Caco-2 (cell line): Measurements from ENCODE around the gene TERB1. TPM values are rescaled to one million over a fixed set of nuclear protein-coding genes. Genes with fewer than 3 reads are reported as not detected.

ENCODE experiments used
- BruUV-seq: library from RNA; stranded (reverse); fragments of 400-500 nt; replicated peaks from 2 replicates; lab custom pipeline; 2021; lab: Mats Ljungman, UMichigan
- CTCF ChIA-PET: fragments of 300-600 bp; sonication (Branson Sonifier 250); formaldehyde crosslinking; loops from one replicate; lab custom pipeline; 2022; ENCODE audit warnings: antibody characterized with exemption; lab: Charles Lee
- POLR2A ChIA-PET: fragments of 300-600 bp; sonication (Branson Sonifier 250); formaldehyde crosslinking; loops from one replicate; lab custom pipeline; 2022; ENCODE audit warnings: antibody characterized with exemption; lab: Charles Lee
- DNase-seq, 2 experiments: peaks; one replicate each; pipeline versions ENCODE4 v3.0.0 to v3.0.0-alpha.2; 2020 to 2022
- H3K27me3 ChIP-seq: replicated peaks from 2 replicates; pipeline ENCODE4 v1.6.0; 2011; ENCODE audit warnings: low read length; ENCODE audit not compliant: control insufficient read depth, insufficient read depth
- H3K36me3 ChIP-seq: 2 replicates; pipeline ENCODE4 v1.5.1; 2011; ENCODE audit warnings: low read length; ENCODE audit not compliant: control insufficient read depth, insufficient read depth
- H3K4me1 ChIP-seq: fragments of 250-450 bp; sonication (Bioruptor Pico); 2 replicates; pipeline ENCODE4 v1.5.1; 2020; ENCODE audit warnings: mild to moderate bottlenecking
- H3K4me3 ChIP-seq: 2 replicates; pipeline ENCODE4 v1.5.1; 2011; ENCODE audit warnings: low read depth, mild to moderate bottlenecking, control low read depth, low read length
- H3K9me3 ChIP-seq: fragments of 250-450 bp; sonication (Bioruptor Pico); 2 replicates; pipeline ENCODE4 v1.5.1; 2020; ENCODE audit warnings: mild to moderate bottlenecking, moderate library complexity
- H3K27ac Mint-ChIP-seq: one replicate; pipeline ENCODE4 v1.8.0; 2022; ENCODE audit warnings: mixed read lengths; ENCODE audit not compliant: unreplicated experiment
- H3K27me3 Mint-ChIP-seq: one replicate; pipeline ENCODE4 v1.8.0; 2022; ENCODE audit warnings: mixed read lengths; ENCODE audit not compliant: insufficient read depth, unreplicated experiment
- H3K36me3 Mint-ChIP-seq: one replicate; pipeline ENCODE4 v1.8.0; 2022; ENCODE audit warnings: mild to moderate bottlenecking, mixed read lengths; ENCODE audit not compliant: insufficient read depth, unreplicated experiment
- H3K4me1 Mint-ChIP-seq: one replicate; pipeline ENCODE4 v1.8.0; 2022; ENCODE audit warnings: low read depth, mixed read lengths; ENCODE audit not compliant: unreplicated experiment
- H3K4me3 Mint-ChIP-seq: one replicate; pipeline ENCODE4 v1.8.0; 2022; ENCODE audit warnings: mild to moderate bottlenecking, moderate library complexity, mixed read lengths; ENCODE audit not compliant: unreplicated experiment
- H3K9me3 Mint-ChIP-seq: one replicate; pipeline ENCODE4 v1.8.0; 2022; ENCODE audit warnings: mixed read lengths; ENCODE audit not compliant: unreplicated experiment
- intact Hi-C: fragments of 100-400 bp; cut with micrococcal nuclease; formaldehyde crosslinking; loops from one replicate; pipeline ENCODE4 v1.10.0; 2022; ENCODE audit not compliant: unreplicated experiment
- total RNA-seq: library from RNA; stranded (reverse); gene quantifications from 2 replicates; pipeline ENCODE4 v1.2.3, GENCODE V29; 2022
- TF ChIP-seq, protein P1 (sequence below), 2 experiments: fragments of 200-600 bp in 1 of 2; IDR thresholded peaks; 1 replicate in 1 of 2; 2 replicates in 1 of 2; pipeline versions ENCODE4 v1.5.1 to v1.8.0; 2011 to 2022; ENCODE audit warnings: antibody characterized with exemption in 1 of 2, control low read depth in 1 of 2, inconsistent platforms in 1 of 2, low read depth in 1 of 2, low read length in 1 of 2, mild to moderate bottlenecking in 1 of 2, moderate library complexity in 1 of 2; ENCODE audit not compliant: insufficient read depth in 1 of 2, severe bottlenecking in 1 of 2, unreplicated experiment in 1 of 2

The TERB1 gene
- total RNA-seq, 1 experiment from 2014 or later: not detected

DNA sequence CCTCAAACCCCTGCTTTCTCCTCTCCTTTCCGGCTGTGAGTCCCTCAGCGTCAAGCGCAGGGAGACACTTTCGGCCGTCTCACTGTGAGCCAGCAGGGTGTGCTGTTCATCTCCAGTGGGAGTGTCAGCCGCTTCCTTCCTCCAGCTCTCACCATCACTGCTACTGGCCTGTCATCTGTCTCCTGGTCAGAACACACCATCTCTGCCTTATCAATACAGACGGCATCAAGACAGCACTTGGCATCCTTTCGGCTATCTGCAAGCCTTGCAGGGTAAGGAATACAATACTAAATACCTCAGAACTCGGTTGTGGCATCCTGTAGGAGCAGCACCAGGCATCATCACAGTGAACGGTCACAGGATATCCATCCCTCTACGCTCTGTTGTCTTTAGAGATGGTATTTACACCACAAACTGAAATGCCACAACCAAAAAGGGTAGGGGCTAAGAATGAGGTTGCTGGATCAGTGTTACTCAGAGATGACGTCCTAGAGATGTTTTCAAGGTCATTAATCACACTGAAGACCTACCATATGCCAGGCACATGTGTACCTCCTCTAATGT is 84.2 kb downstream of the TERB1 start:
- Mint-ChIP-seq H3K4me3 (no peak overlapping the region), H3K9me3 (no peaks in the 10 kb centered on the region), H3K27ac (no peak overlapping the region), H3K27me3 (no peaks in the 10 kb centered on the region), H3K4me1 (peaks cover 10% of the 10 kb centered on the region), H3K36me3 (peaks cover 76% of the 10 kb centered on the region)
- peak; percentile 48 to 58 for DNase-seq
- Histone ChIP-seq H3K4me1 (peaks cover 23% of the 10 kb centered on the region), H3K4me3 (no peak overlapping the region), H3K27me3 (no peaks in the 10 kb centered on the region), H3K9me3 (no peaks in the 10 kb centered on the region), H3K36me3 (0 out of 2 replicates have a peak, but pooled peaks cover 1% of the 10 kb centered on the region)
- TF ChIP-seq, protein P1, sequence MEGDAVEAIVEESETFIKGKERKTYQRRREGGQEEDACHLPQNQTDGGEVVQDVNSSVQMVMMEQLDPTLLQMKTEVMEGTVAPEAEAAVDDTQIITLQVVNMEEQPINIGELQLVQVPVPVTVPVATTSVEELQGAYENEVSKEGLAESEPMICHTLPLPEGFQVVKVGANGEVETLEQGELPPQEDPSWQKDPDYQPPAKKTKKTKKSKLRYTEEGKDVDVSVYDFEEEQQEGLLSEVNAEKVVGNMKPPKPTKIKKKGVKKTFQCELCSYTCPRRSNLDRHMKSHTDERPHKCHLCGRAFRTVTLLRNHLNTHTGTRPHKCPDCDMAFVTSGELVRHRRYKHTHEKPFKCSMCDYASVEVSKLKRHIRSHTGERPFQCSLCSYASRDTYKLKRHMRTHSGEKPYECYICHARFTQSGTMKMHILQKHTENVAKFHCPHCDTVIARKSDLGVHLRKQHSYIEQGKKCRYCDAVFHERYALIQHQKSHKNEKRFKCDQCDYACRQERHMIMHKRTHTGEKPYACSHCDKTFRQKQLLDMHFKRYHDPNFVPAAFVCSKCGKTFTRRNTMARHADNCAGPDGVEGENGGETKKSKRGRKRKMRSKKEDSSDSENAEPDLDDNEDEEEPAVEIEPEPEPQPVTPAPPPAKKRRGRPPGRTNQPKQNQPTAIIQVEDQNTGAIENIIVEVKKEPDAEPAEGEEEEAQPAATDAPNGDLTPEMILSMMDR (IDR thresholded peaks at IDR 0.05; ENCODE audit: insufficient read depth in 1 of 2, low read depth in 1 of 2, low read length in 1 of 2, severe bottlenecking in 1 of 2, unreplicated experiment in 1 of 2): peak; percentile 38 to 65
- intact Hi-C loops: loop anchor here (1.0 to 5.0 kb wide), 2 partner anchors 11 to 110 kb away; no protein-coding TSS in a partner anchor
- BruUV-seq: no TSS peak
- CTCF ChIA-PET: interaction anchor here (0.6 to 1.5 kb wide), 5 partner anchors 11 to 1222 kb away, joined by 3 to 5 read pairs (median 3); partner anchors contain the start of gene NAE1
- POLR2A ChIA-PET: no interaction called here

DNA sequence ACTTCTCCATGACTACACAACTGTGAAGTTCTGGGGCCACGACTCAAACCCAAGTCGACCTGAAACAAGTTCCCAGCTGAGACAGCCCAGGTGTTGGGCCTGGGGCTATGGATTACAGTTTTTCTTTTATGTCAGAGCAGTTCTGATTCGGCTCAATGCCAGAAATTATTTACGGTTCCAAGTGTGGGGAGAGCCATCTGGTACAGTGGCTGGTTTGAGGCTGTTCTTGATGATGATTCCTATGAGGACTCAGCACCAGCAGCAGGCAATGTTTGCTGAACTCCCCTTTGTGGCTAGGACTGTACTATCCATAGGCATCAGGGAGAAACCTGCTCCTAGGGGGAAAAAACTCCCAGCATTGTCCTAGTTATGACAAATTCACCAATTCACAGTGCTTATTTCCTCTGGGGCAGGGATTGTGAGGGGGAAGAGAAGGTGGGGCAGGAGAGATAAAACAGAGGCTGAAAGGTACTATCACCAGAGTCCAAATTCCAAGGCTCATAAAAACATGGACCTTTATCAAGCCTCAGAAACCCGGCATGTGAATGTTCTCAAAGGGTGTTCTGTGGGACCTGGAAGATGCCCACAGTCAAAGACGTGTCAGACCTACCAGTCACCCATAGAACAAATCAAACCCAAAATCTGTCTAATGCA is 86.6 kb downstream of the TERB1 start:
- TF ChIP-seq, protein P1 (IDR thresholded peaks at IDR 0.05; ENCODE audit: insufficient read depth in 1 of 2, low read depth in 1 of 2, low read length in 1 of 2, severe bottlenecking in 1 of 2, unreplicated experiment in 1 of 2): no peak
- no peaks in the 10 kb centered on the region for H3K9me3 Mint-ChIP-seq
- peaks cover 10% of the 10 kb centered on the region for H3K4me1 Mint-ChIP-seq
- peaks cover 23% of the 10 kb centered on the region for H3K4me1 ChIP-seq
- peak; percentile 62 to 64 for DNase-seq
- no peaks in the 10 kb centered on the region for H3K27me3 Mint-ChIP-seq
- no peaks in the 10 kb centered on the region for H3K27me3 ChIP-seq
- peak overlapping the region; percentile 10 for H3K4me3 Mint-ChIP-seq
- peak overlapping the region; percentile 68 for H3K27ac Mint-ChIP-seq
- no peaks in the 10 kb centered on the region; the same call in 1 of the 2 replicates for H3K9me3 ChIP-seq
- H3K36me3 Mint-ChIP-seq: peaks cover 67% of the 10 kb centered on the region
- ChIA-PET POLR2A (interaction anchor here (0.6 kb wide), 1 partner anchor 24 kb away, joined by 6 read pairs; no protein-coding TSS in a partner anchor), CTCF (interaction anchor here (0.6 to 1.1 kb wide), 4 partner anchors 25 to 160 kb away, joined by 3 to 6 read pairs (median 4); no protein-coding TSS in a partner anchor)
- intact Hi-C loops: loop anchor here (1.0 to 5.0 kb wide), 2 partner anchors 19 to 107 kb away; no protein-coding TSS in a partner anchor
- 0 out of 2 replicates have a peak, but pooled peaks cover 1% of the 10 kb centered on the region for H3K36me3 ChIP-seq
- no TSS peak for BruUV-seq
- H3K4me3 ChIP-seq: no peak overlapping the region

DNA sequence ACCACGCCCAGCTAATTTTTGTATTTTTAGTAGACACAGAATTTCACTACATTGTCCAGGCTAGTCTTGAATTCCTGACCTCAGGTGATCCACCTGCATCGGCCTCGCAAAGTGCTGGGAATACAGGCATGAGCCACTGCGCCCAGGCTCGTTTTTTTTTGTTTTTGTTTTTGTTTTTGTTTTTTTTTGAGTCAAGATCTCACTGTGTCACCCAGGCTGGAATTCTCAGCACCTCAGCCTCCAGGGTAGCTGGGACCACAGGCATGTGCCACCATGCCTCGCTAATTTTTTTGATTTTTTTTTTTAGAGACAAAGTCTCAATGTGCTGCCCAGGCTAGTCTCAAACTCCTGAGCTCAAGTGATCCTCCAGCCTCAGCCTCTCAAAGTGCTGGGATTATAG is 87.3 kb downstream of the TERB1 start:
- CTCF ChIA-PET: interaction anchor here (0.6 to 1.3 kb wide), 6 partner anchors 17 to 161 kb away, joined by 3 to 6 read pairs (median 4); no protein-coding TSS in a partner anchor

More for the DNA sequence above, 87.3 kb downstream of the TERB1 start:
- H3K36me3 ChIP-seq: 0 out of 2 replicates have a peak, but pooled peaks cover 1% of the 10 kb centered on the region
- peaks cover 10% of the 10 kb centered on the region for H3K4me1 Mint-ChIP-seq
- BruUV-seq: no TSS peak
- H3K9me3 Mint-ChIP-seq: no peaks in the 10 kb centered on the region
- no peaks in the 10 kb centered on the region; the same call in 1 of the 2 replicates for H3K9me3 ChIP-seq
- no peaks in the 10 kb centered on the region for H3K27me3 ChIP-seq
- peaks cover 62% of the 10 kb centered on the region for H3K36me3 Mint-ChIP-seq
- no peak for DNase-seq
- H3K27ac Mint-ChIP-seq: peak overlapping the region; percentile 68
- no peak overlapping the region for H3K4me3 ChIP-seq
- TF ChIP-seq, protein P1 (IDR thresholded peaks at IDR 0.05; ENCODE audit: insufficient read depth in 1 of 2, low read depth in 1 of 2, low read length in 1 of 2, severe bottlenecking in 1 of 2, unreplicated experiment in 1 of 2): no peak
- H3K4me3 Mint-ChIP-seq: peak overlapping the region; percentile 10
- no peaks in the 10 kb centered on the region for H3K27me3 Mint-ChIP-seq
- intact Hi-C loops: no loop called here
- H3K4me1 ChIP-seq: peaks cover 23% of the 10 kb centered on the region
- POLR2A ChIA-PET: interaction anchor here (0.6 kb wide), 1 partner anchor 23 kb away, joined by 6 read pairs; no protein-coding TSS in a partner anchor
